Pons (tissue), 1 donor: ENCODE results near the gene NAV2.

Experiments
- DNase-seq: peaks from one replicate; pipeline ENCODE4 v3.0.0-alpha.2; 2016; ENCODE audit warnings: low spot score

NAV2 gene

DNA sequence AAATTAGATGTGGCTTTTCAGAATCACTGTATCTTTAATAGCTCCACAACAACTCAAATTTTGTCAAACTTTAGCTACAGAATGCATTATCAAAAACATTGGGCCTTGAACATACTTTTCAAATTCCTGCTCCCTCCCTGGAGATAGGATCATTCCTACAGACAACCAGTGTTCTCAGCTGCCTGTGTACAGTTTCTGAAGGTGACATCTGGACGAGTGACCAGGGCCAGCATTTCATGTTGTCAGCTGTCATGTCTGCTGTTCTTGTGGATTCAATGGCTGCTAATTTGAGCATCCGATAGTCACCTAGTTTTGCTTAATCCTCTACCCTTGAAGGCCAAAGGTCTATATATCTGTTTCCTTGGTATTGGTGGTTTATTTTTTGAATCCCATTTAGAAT lies 259.5 kb downstream of the NAV2 start:
- no peak for DNase-seq

DNA sequence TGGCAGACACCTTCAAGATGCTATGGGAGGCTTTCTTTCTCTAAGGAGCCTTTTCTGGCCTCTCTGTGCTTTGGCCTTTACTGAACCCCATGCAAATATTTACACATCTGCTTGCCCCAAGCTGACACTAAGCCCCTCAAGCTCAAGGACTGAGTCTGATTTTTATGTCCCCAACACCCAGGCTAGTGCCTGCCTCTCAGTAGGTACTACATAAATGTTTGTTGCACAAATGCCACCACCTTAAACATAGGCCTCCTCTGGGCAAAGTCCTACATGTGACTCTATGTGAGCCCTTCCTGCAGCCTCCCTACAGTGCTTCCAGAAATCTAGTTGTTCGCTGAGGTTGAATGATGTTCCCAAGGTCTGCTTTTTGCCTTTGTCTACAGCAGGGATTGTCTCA lies 260.0 kb downstream of the NAV2 start:
- DNase-seq, result no peak

DNA sequence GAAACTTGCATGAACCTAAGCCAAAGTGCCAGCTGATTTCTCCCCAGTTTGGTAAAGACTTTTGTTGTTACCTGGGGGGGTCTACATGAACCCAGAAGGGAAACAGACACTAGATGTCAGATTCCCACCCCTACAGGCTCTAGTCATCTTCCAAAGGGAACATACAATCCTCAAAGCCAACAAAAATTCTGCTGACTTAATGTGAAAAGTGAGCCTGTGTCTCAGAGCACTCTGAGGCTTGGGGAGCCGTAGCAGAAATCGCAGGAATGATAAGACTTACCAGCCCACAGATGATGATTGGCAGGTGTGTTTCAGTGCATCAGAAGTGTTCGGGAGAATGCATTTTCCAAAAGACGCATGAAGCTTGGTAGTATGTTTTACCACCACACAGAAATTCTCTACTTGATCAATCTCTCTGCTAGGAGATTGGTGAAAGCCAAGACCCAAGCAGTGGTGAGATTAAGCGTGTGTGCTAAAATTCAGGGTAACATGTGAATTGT lies 260.5 kb downstream of the NAV2 start:
- DNase-seq, result no peak

DNA sequence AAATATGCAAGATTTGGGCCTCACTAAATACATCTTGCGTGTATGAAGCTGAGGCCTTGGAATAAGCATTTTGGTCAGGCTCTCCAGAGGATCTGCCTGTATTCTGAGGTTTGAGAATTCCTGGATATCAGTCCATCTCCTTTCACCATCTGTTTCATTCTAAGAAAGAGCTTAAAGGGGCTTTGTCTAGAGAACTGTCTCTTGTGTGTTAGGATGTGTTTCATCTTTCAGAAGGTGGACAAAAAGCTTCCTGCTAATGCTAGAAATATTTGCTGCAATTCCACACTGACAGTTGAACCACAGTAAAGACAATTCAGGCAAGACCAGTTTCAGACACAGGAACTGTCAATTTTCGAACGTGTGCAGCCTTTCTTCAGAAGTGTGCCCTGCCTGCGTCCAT lies 262.2 kb downstream of the NAV2 start:
- no peak for DNase-seq

DNA sequence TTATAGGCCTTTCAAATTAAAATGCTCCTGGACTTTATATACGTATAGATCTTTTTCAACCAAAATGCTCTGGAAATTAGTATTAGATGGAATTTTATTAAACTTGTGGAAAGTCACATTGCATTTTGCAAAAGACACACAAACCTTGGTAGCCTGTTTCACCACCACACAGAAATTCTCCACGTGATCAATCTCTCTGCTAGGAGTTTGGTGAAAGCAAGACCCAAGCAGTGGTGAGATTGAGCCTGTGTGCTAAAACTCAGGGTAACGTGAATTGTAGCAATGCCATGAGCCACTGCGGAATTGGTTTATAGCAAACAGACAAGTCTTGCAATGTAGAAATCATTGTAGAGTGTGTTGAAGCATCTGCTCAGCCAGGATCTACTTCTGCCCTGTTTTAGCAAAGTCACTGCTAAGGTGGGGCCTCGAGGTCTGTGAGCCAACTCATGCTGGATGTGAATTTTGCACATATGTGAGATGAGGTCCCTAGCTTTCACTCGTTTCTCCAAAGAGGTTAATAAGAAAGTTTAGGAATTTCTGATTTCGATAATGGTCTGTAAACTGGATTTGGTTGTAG lies 262.9 kb downstream of the NAV2 start:
- DNase-seq, result no peak

DNA sequence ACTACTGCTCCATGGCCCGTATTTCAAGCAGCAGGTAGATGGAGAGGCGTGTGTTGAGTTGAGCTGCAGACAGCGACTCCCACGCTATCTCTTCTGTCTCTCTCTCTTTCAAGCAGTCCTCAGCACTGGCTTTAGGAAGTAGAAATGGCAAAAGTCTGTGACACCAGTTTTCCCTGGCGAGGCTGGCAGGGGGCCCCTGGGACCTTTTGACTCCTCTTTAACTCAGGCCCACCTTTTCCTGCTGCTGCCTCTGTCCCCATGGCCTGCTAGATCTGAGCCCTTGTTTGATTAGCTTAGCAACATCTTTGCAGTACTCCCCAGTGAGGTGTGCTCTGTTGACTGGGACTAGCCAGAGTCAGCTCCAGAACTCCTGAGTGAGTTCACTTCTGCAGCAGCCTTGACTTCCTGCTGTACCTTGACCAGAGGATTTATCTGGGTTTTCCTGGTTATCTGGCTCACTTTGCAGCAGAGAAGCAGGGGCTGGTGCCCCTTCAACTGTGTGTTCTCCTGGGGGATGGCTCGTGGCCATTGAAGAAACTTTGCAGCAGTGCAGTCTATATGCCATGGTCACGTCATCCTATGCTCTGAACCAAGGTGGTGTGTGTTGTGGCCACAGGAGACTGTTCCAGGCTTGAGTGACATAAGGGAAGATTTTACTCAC lies 263.8 kb downstream of the NAV2 start:
- no peak for DNase-seq

DNA sequence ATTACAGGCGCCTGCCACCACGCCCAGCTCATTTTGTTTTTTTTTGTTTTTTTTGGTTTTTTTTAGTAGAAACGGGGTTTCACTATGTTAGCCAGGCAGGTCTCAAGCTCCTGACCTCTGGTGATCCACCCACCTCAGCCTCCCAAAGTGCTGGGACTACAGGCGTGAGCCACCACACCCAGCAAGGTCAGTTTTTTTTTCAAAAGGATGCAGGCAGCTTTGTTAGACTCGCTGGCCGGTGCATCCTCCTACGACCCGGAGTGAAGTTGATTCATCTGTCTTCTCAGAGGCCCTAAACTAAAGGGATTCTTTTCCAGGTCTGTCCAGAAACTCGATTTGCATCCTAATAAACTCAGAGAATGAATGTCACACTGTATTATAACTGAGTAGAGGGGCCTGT lies 265.3 kb downstream of the NAV2 start:
- no peak for DNase-seq

DNA sequence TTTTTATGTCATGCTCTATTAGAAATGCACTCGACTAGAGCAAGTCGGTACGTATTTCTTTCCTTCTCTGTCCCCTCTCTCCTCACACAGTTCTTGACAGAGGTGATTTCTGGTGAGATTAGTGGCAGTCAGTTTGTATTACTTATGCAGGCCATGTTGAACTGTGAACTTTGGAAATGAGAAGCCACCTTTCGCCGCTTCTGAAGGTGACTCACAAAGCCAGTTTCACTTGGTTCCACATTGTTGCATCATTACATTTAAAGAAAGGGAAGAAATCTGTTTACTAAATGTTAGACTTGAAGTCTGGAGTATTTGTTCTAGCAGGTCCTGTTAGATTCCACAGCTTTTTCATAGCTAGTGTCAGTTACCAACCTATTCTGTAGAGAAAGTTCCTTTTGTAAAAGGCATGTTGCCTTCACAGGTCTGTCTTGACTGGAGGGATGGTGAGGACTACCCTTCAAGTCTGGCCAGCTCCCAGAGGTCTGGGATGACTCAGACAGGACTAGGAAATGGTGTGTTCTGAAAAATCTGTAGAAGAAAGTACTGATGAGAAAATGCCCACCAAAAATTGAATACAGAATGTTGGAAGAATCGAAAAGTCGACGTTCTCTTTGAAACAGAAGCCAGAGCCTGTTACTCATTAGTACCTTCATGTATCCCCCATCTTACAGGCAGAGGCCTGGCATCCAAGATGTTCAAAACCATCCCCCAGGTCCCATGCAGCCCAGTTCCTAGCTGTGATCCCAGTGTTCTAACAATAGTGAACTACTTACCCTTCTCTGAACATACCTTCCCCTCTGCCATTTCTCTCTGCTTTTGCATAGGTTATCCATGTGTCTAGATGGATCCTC lies 266.3 kb downstream of the NAV2 start:
- DNase-seq, result no peak

DNA sequence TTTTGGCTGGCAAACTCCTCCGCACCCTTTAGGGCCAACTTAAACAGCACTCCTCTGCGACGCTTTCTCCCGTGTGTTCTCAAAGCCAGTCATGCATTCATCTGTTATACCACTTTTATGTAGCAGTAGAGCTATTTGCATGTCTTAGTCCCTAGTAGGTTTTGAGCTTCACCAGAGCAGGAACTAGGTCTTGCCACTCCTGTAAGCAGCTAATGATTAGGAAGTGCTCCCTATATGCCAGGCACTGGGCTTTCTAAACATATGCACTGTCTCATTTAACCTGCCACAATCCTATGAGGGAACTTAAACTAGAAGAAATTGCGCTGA lies 266.8 kb downstream of the NAV2 start:
- no peak for DNase-seq

DNA sequence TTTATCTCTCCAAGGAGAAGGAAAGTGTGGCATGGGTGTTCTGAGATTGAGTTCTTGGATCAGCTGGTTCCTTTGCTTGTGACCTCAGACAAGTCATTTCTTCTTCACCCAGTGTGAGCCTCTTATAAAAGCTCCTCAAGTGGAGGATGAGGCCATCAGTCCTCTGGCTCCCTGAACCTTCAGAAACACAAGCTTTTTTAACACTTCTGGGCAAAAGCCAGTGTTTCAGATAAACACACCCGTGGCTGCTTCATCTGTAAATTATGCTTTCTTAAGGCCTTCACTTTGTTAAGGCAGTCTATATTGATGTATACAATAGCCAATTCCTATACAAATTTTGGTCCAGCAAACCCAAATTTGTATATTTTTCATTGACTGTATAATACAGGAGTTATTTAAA lies 267.8 kb downstream of the NAV2 start:
- DNase-seq, result no peak

DNA sequence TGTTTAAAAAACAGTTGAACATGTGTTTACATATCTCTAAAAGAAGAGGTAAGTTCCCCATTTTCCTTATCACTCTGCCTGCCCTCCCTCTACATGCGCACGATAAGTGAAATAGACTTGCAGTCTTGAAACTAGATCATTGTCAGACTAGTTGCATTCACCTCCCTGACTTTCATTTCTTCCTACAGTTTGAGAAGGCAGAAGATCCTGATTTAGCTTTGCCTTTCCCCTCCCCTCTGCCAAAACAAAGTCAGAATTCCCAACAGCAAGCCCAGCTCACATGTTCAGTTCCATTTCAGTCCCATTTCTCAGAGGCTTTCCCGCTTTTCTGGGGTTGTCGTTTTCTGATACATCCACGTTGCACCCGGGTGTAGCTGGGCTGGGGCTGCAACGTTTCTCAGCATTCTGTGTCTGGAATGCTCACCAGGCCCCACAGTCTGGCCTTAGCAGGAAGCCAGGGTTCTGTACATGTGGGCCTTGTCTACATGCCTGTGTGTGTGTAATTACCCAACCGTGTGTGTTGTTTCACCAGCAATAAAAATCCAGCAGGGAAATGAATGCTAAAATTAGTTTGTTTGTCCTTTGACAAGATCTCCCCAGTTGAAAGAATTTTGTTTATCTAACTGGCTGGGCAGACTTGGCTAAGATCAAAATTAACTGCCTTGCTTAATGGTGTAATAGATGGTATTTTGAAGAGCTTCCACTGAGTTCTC lies 268.5 kb downstream of the NAV2 start:
- DNase-seq, result no peak

DNA sequence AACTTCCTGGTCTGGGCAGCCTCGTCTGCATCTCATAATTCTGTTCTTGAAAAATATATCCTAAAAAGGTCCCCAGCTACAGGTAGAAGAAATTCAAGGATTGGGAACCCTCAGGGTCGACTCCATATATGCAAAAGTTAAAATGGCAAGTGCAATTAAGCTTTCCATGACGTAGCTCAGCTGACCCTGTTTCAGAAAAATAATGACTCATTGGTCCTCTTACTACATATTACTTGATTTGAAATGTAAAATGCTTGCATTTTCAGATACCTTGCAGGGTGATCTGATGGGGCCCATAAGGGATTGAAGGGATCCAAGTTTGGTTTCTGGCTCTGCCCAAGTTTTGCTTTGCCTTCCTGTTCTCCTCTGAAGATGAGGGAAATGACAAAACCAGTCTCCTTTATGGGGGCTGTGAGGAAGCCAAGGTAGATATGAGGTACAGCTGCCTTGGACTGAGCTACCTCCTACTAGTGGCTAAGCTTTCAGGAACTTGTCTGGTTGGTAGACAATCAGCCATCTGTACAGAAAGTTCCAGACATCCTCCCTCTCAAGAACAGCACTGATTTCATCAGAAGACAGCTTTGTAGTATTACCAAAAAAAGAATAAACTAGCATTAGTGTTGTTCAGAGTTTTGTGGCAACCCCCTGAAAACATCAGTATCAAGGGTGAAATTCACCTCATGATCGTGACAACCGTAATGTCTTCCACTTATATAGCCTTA lies 270.3 kb downstream of the NAV2 start:
- DNase-seq, result no peak

DNA sequence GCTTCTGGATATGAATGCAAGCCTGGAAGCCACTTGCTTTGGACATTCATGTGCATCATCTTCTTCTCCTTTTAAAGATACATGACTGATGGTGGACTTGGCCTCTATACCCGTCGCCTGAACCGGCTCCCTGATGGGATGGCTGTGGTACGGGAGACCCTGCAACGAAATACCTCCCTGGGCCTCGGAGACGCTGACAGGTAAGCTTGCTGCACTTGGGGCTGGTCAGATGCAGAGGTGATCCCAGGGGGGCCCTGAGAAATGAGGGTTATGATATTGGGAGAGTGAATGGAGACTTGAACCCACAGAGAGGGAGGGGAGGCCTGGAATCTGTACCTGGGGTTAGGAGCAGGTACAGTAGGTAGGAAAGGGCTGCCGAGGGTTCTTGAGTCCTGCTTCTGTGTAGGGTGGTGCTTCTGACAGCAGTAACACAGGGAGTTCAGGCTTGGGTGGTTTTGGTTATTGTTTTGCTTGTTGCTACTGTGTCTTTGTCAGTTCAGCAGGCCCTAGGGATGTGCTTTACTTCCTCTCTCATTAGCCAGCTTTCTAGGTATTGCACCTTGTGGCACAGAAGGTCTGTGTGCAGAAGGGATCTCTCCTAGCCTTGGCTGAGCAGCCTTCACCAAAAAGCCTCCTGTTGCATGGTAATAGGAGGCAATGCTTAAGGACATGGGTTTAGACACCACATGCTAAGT lies 271.6 kb downstream of the NAV2 start:
- DNase-seq, result no peak

- DNase-seq, result peak; percentile 48
Observed at GRCh38 chr11:19985111-19985510, 272.5 kb downstream of the NAV2 start.

- no peak for DNase-seq
Observed at GRCh38 chr11:19987331-19987801, 274.7 kb downstream of the NAV2 start.

DNA sequence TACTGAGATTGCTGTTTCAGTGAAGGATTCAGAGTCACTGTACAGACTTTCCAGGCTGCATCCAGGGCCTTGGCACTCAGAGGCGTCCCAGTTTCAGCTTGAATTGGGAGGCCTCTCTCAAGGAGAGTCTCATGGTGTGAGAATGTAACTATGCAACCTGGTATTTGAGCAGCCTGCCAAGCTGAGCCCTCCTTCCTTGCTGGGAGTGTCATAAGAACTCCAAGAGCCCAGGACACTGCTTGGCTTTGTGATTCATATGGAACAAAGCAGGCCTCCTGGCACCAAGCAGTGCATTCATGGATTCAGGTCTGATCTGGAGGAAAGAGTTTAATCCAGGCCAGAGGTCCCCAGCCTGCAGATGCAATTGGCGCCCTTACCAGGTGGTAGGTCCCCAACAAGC lies 276.0 kb downstream of the NAV2 start:
- DNase-seq, result peak; percentile 73

DNA sequence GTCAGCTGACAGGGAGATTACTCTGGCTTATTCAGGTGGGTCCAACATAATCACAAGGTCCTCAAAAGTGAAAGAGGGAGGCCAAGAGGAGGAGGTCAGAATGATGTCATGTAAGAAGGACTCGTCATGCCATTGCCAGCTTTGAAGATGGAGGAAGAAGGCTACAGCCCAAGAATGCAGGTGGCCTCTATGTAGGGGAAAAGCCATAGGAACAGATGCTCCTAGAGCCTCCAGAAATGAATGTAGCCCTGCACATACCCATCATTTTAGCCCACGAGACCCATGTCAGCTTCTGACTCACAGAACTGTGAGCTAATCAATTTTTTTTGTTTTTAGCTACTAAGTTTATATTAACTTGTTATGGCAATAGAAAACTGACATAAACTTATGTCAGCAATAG lies 276.6 kb downstream of the NAV2 start:
- no peak for DNase-seq

DNA sequence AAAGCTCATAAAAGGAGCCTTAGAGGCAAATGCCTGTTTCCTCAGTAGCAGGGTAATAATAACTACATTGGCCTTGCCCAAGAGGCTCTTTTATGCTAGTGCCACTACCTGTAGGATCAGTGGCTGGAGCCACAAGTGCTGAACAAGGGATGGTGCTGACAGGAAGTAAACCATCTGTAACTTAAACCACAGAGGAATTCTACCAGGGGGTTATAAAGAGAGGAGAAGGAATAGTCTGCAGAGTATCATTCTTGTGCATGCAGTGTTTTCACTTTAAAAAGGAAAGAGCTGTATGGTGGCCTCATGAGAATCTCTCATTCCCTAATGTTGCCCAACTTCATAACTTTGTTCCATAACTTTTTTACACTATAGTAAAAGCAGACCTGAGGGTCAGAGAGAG lies 279.5 kb downstream of the NAV2 start:
- DNase-seq, result no peak

DNA sequence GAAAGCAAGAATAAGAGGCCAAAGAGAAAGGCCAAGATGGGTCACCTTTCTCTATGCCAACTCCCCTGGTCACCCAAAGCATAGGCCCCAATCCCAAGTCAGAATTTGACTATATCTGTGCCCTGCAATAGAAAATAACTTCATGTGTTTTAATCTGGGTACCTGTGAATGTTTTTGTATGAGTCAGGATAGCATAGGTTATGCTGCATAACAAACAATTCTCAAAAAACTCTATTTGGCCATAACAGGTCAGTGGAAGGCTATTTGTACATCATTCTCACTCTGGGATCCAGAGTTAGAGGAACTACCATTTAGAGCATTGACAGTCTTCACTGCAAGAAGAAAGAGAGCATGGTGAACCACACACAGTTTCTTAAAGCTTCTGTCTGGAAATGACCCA lies 280.4 kb downstream of the NAV2 start:
- no peak for DNase-seq

DNA sequence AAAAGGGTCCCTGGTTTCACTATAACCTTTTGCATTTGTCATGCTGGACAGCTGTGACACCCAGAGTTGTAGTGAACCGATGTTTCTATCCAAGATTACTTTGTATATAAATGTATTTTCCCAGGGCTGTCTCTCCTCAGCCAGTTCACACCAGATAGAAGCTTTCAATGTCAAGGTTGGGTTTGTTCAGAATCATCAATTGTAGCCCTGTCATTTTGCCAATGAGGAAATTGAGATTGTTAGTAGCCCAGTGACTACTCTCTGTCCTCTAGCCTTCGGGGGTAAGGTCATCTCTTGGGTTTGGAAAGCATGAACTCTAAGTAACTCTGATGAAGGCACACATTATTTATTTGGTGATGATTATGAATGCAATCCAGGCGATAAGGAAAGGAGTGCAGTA lies 282.0 kb downstream of the NAV2 start:
- DNase-seq, result no peak

DNA sequence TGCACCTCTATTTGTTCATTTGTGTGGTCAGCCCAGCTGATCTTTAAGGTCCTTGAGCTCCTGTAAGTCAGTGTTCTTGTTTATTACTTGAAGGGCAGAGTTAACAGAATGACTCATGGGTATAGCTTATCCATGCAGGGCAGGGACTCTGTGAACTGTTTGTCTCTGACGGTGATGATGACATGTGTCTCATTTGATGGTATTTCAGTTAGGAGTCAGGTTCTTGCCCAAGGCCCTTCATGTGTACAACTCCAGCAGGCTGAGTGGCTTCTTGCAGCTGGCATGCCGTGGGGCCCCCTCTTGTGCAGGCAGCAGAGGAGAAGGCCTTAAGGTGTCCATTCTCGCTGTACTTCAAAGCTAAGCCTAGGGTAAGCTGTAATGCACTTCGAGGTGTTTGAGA lies 282.5 kb downstream of the NAV2 start:
- no peak for DNase-seq
